CD1c-positive myeloid dendritic cell (primary cell): ENCODE results near the gene WASF2.
"Not testable (repeated sequence)": the region's sequence is repeated elsewhere in the genome, so short reads cannot be mapped to it uniquely, and the experiment has no call there.

ENCODE experiments used
- DNase-seq: peaks from one replicate; pipeline ENCODE4 v3.0.0-alpha.2; 2016; ENCODE audit errors: extremely low spot score

Gene WASF2

DNA sequence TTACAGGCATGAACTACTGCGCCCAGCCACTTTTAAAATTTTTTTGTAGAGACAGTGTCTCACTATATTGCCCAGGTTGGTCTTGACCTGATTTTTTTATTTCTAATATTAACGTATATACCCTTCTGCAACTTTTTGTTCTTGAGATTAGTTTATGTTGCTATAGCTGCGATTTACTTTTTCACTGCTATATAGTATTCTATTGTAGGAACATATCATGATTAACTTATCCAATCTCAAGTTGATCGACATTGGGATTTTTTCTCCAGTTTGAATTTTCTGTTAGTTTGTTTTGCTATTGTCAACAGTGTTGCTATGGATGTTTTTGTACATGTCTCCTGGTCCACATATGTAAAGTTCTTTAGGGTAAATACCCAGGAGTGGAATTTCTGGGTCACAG is 35.4 kb downstream of the WASF2 start:
- no peak for DNase-seq

DNA sequence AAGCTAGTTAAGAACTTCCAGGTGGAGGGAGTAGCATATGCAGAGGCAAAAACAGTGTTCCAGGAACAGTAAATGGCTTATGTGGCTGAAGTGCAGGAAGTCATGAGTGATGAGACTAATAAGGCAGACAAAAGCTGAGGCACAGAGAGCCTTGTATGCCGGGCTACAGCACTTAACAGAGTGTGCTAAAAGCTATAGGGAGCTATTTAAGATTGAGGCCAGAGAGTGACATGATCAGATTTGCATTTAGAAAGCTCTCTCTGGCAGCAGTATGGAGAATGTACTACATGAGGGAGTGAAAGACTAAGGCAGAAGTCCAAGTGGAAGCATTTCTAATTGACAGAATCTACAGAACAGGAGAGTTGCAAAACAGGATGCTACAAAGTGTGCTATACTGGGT is 38.6 kb downstream of the WASF2 start:
- DNase-seq, result no peak

DNA sequence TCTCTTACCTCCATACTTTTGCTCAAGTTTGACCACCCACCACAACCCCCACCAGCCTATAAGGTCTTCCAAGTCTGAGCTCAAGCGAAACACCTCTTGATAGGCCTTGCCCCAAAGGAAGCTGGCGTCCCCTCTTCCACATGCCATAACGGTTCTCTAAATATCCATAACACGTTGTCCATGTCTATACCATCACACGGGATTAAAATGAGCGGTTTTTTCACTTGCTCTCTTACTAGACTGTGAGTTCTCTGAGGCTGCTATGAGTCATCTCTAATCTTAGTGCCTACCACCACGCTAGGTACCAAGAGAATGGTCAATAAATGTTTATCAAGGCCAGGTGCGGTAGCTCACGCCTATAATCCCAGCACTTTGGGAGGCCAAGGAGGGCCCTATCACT is 41.0 kb downstream of the WASF2 start:
- DNase-seq, result no peak

DNA sequence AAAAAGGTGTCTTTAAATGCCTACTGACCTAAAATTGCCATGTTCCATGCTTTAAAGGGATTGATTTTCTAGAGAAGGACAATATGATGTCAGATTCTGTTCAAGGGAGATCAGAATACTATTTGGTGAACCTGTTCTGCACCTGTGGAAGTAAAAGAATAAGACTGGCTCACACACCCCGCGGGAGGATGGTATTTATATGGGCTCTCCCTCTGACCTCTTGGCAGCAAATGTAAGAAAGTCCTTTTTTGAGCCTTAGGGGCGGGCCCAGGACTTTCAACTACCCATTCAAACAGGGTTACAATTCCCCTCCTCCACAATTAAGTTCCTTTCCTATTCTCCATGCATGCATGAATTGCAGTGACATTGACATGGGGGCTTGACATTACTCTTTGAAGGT is 42.1 kb downstream of the WASF2 start:
- no peak for DNase-seq

DNA sequence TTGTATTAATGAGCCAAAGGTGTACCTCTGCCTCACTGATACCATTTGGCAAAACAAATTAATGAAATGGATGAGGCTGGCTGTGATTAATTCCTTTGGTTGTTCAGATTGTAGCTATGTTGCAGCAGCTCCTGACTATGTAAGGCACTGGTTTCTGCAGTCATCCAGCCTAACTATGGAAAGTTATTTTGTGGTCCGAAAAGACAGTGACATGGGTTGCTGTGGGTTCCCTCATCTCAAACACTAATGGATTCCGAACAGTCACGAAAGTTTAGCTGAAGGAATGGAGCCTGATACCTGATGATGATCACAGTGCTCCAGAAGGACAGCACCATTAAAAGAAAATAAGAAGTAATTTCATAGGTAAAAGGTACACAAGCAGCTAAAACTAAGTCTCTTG is 42.6 kb downstream of the WASF2 start:
- no peak for DNase-seq

DNA sequence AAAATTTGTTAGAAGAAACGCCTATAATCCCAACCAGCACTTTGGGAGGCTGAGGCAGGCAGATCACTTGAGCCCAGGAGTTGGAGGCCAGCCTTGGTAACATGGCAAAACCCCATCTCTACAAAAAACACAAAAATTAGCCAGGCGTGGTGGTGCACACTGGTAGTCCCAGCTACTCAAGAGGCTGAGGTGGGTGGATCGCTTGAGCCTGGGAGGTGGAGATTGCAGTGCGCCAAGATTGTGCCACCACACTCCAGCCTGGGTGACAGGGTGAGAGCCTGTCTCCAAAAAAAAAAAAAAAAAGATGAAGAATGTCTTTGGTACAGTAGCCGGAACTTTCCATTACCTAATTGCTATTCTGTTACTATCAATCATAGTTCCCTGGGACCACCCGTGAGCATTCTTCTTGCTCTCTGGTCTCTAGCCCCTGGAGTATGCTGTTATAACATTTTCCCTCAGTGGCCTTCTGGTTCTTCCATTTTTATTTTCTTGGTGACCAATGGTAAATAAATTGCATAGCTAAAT is 43.4 kb downstream of the WASF2 start:
- no peak for DNase-seq

DNA sequence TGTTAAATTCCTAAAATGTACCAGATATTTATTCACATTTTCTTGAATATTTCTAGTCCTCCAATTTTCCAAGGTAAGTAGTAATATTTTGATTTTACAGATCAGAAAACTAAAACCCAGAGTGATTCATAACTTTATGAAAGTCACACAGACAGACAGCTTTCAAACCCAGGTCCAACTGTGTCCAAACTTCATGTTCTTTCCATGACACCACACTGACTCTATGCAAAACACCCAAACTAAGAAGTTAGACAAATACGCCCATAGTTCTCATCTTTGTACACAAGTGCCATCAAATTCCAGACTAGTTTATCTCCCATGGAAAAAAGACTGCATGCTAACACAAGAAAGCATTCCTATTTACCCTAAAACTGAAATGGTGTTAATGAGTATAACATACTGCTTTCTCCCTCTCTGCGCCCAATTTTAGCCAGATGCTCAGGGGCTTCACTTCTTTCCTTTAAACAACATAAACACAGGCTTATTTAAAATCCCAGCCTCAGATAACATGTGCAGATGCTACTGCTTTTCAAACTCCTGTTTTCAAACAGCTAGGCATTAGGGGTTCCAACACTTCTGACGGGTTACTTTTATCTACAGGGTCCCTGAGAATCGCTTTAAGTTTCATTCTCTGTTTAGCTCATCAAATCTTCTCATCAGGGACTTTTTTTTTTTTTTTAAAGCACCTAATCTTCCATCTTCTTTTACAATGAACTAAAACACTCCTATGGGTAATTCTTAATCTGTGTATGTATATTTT is 44.6 kb downstream of the WASF2 start:
- DNase-seq, result no peak

DNA sequence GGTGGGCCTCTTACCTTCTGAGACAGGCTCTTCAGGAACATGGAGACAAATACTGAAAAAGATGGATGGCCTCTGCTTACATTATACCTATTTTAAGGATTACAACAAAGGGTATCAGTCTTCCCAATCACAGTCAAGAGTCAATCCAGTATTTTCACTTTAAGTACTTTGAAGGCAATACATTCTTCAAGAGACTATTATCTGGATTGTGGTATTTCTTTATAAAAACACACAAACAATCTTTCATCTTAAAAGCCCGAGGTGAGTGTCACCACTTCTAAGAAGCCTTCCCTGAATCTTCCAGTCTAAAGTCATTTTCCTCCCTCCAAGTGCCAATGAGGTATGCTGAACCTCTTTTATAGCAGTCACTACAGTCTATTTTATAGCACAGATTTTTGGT is 45.3 kb downstream of the WASF2 start:
- DNase-seq, result no peak

DNA sequence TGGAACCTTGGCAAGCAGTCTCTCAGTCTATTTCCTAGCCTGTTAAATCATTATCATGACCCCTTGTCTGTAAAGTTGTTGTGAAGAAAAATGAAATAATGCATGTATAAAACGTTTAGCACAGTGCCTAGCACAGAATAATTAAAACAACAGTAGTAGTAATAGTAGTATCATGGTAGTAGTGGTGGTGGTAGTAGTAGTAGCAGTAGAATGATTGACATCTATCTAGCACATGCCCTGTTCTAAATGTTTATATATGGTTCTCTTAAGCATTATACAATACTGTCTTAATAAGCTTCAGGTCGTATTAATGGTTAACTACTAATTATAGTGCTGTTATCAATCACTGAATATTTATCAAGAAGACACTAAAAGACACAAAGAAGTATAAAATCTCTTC is 50.8 kb downstream of the WASF2 start:
- DNase-seq, result no peak

DNA sequence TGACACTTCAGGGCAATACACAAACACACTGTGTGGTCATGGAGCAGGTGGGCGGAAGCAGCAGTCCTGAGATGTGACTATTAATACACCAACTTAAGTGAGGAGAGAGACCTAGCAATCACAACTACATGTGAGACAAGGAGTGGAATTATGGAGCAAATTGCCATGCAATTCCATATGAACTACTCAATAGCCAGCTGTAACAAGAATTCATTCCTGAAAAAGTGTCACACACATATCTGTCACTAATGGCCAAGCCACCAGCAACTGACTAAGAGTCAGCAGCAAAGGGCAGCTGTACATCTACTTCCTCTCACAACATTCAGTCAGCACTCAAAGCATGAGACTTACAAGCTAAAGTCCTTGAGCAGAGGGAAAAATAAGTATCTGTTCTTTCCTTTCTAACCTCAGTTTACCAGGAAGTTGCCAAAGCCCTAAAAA is 51.3 kb downstream of the WASF2 start:
- peak; percentile 69 for DNase-seq

DNA sequence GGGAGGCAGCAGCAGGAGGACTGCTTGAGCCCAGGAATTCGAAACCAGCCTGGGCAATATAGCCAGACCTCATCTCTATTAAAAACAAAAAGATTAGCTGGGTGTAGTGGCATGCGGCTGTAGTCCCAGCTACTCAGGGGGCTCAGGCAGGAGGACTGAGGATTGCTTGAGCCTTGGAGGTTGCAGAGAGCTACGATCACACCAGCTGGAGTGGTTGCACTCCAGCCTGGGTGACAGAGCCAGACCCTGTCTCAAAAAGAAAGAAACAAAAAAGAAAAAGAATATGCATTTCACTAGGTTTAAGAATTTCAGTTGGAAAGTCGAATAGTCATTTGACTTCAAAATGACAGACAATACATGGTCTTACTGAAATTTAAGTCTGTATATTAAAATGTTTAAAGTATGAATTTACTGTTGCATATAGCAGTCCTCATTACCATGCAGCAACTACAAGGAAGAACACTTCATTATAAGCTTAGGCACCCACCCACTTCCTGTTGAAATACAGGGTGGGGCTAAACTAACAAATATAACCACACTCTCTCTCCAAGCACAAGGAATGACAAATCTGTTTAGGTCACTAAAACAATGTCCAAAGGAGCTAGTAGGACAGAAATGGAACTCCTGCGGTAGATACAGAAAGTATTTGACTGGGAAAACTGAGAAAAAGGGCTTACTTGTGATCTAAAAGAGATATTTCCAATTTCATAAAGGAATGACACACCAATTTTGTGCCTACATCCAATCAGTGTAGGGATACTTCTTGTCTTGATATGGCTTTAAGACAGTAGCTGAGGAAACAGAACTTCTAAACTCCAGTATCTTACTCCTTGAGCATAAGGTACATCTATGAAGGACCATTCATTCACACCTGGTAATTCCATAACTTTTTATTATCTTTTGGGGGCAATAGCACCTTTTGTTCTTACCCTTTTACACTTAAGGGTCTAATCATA is 53.5 kb downstream of the WASF2 start:
- peak; percentile 87 for DNase-seq

DNA sequence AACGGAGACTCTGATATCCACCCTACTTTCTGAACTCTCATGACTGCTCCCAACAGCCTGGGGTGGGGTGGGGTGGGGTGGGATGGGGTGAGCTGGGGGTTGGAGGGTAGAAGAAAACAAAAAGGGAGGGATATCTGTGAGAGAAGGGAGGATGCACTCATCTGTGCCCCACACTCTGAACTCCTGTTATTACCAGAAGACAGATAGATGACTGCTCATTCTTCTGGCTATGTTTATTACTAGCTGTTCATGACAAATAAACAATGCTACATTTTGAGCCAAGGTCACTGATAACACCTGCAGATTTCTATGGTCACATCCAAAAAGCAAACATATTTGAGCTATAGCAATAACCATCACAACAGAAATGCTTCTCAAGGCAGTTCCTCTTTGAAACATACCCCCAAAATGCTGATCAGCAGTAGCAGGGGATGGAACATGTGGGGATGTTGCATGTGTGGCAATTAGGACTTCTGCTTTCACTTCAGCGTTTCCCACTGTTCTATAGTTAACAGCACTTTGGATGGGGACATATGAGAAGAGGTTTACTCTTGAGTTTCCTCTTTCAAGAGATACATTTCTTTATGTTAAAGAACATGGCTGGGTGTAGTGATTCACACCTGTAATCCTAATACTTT is 54.3 kb downstream of the WASF2 start:
- peak; percentile 91 for DNase-seq

DNA sequence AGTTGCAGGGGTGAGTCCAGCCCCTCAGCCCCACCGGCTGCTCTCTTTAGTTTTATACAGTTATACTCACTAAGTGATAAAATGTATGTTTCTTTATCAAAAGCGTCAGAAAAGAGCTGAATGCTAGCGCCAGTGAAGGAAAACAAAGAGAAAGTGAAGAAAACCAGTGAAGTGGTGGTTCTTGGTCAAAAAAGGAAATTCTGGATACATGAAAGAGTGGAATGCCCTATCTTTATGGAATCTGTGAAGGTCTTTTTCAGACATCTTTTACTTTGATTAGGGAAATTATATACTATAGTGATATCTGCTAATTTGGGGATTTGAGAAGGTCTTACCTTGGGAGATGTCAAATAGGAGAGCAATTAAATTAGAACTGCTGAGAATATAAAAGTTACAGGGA is 56.3 kb downstream of the WASF2 start:
- DNase-seq, result no peak

DNA sequence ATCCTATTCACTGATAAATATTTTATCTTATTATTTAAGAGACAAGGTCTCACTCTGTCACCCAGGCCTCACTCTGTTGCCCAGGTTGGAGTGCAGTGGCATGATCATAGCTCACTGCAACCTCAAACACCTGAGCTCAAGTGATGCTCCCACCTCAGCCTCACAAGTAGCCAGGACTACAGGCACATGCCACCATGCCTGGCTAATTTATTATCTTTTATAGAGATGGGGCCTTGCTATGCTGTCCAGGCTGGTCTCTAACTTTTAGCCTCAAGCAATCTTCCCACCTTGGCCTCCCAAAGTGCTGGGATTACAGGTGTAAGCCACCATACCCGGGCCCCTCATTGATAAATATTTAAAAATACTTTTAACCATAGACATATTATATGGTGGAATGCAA is 57.2 kb downstream of the WASF2 start:
- not testable (repeated sequence) for DNase-seq

DNA sequence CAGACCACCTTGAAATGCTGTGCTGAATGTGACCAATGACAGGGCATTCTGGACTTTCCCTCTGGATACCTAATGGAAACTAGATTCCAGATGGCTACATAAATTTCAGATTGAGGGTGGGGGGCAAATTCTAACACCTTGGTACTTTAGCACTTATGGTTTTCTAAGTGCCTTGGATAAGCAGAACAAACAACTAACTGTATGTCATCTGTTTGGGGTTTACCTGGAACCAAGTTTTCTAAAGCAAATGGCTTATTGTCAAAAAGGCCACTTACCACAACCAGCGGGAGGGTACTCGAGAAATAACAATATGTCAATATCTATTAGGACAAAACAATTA is 58.4 kb downstream of the WASF2 start:
- DNase-seq, result no peak

DNA sequence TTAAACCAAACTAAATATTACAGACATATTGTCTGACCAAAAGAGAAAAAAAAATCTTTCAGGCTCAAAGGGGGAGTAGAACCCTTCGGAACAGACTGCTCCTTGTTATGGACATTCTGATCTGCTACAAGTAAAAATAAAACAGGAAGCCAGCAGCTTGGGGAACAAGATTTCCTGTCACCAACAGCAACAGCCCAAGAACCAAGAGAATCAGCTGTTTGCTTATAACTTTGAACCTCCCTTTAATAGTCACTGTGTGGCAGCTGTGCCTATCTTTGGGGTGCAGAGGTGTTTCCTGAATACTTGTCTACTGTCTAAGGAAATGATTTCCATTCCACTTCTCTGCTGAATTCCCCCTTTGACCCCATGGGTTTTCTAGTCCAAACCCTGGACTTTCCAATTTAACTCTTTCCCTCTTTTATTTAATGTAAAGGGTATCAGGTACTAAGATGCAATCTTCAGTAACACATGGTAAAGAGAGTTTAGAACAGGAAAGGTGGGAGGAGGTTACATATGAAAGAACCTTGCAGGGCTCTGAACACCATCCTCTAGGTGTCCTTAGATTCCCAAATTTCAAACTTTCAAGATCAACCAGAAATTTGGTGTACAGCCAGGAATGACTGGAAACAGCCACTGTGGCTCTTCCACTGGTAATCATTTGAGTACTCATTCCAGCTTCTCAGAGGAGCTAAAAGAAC is 58.9 kb downstream of the WASF2 start:
- DNase-seq, result peak; percentile 69

DNA sequence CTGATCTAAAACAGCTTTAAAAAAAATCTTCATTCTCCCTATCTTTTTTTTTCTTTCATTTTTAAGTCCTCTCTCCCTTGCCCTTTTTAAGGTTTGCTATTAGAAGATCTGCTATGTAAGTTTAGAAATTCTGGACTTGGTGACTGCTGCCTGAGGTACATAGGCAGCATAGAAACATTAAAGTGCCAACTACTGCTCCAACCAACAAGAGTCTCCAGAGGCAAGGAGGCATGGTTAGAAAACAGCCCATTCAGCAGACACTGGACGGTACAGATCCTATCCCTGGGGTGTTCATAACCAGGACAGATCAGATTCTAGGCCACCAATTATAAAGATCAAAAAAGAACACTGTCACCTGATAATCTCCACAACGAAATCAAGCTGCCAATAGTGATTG is 60.9 kb downstream of the WASF2 start:
- no peak for DNase-seq

DNA sequence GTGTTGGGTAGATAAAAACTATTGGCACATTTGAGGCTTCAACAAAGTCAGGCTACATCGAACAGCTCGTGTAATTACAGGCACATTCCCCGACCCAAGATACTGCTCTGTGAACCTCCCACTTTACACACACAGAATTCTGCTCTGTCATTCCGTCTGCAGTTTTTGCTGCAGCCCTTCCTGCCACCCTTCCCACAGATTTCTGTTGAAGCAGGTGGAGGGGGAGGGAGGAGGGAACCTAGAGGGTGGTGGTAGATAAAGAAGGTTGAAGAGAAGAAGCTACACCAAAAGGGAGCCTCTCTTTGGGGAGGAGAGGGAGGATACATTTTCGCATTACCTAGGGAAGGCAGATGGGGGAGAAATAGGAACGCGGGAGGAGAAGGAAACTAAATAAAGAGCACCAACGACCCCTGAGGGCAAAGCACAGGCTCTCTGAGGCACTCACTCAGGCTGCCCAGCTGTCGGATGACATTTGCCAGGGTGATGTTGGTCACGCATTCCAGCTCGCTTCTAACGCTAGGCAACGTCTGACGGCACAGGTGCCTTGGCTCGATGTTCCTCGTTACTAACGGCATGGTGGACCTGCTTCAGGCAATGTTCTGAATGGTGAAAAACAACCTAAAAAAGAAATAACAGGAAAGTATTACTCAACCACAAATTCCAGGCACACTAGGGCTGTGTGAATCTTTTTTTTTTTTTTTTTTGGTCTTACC is 61.5 kb downstream of the WASF2 start:
- DNase-seq, result peak; percentile 26

DNA sequence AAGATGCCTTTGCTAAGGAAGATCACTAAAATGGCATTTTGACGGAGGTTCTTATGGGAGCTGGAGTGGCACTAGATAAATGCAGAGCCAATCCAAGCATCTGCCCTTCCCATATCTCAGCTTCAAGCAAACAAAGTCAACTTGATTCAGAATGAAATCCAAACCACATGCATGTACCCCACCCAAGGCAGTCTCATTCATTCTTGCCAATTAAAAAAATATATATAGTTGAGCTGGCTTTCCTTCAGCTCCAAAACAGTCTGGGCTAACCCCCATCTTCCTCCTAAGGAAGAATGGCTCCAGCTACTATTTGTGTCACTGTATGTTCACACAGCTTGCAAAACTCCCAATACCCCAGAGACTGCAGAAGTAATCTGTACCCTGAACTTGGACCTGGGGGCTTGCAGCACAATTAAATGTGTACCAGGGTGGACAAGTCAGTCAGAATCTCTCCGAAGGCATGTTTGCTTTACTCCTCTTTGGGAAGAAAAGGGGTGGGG is 62.1 kb downstream of the WASF2 start:
- DNase-seq, result no peak

DNA sequence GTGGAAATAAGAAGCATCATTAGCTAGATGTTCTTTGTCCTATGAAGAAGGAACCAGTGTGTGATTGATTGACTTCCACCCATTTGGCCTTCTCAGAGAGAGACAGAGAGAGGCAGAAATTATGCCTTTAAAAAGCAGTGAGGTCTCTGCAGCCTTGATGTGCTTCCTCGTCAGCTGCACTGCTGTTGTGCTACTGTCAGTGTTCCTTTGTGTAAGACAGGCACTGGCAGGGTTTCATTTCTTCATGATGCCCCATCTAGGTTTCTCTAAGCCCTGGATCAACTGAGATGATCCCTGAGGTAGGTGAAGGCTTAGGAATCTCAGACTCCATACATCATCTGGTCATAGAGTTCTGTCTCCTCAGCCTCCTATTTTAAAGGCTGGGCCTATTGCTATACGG is 62.6 kb downstream of the WASF2 start:
- DNase-seq, result peak; percentile 58

DNA sequence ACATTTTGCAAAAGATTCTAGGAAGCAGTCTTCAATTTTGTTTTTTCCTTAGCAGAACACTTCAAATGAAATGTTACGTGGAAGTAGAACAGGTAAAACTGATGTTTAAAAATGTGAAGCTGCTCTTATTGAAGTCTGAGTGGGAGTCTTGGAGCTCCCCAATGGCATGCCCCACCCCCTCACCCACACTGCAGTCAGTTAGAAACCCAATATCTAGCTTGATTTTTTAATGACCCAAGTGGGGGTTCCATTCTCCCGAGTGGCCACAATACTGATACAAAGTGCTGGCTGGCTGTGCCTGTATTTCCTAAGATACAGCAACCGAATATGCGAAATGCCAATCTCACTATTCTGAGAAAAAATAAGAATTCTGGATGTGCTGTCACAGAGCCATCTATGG is 66.3 kb downstream of the WASF2 start:
- DNase-seq, result no peak
